HG02973 (cell line): ENCODE results near the gene BCAP29.
"Not testable (repeated sequence)": the region's sequence is repeated elsewhere in the genome, so short reads cannot be mapped to it uniquely, and the experiment has no call there.

Source experiments
- ATAC-seq: cut with Tn5 transposase; IDR thresholded peaks from one replicate; pipeline ENCODE4 v1.9.1; 2021; ENCODE audit warnings: moderate library complexity; ENCODE audit not compliant: unreplicated experiment

Gene BCAP29, protein sequence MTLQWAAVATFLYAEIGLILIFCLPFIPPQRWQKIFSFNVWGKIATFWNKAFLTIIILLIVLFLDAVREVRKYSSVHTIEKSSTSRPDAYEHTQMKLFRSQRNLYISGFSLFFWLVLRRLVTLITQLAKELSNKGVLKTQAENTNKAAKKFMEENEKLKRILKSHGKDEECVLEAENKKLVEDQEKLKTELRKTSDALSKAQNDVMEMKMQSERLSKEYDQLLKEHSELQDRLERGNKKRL

DNA sequence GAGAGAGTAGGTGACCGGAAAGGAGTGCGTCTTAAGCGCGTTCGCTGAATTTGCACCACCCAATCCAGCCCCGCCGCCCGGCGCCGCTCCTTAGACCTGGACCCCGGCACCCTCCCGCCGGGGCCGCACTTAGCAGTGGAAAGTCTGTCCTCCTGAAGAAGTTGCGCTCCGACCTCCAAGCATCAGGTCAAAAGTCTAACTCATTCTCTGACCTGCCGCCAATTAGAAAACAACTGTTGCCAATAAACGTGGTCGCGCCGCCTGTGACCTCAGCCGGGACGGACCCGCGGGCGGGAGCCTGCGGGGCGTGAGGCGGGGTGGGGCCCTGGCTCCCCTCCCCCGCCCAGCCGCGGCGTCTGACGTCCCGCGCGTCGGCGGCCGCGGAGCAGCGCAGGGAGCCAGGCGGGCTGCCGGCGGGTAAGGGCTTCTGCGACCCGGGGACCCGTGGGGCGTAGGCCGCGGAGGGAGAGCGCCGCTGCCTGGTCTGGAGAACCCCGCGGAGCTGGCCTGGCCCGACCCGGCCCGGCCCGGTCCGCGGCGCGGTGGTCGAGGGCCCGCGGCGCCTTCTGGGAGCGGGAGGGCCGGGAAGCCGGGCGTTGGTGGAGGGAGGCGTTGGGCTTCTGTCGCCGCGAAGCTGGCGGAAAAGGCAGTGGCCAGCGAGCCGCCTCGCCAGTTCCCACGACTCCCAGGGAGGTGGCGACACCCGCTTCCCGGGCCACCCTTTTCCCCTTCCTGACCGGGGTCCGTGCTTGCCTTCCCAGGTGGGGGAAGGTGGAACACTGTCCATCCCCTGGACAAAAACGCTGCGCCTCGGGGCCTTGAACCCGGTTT lies at the start of gene BCAP29:
TSS of gene BCAP29 (plus strand) at position 362 of the 831 bp plus-strand sequence. CDS start 527 bp downstream, outside the sequence.
- peak; percentile 87 for ATAC-seq

DNA sequence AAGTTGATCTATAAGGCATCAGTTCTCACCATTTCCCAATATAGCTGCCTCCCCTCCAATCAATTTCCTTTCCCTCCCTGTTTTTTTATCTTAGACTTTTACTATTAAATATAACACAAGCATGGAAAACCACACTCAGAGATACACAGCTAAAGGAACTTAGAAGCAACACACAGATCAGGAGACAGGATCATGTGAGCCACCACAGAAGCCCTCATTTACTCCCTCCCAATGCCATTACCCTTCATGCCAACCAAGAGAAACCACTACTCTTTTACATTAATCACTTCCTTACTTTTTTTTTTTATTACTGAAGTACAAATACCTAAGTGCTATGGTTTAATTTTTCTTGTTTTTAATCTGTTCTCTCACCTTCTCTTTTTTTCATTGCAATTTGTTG lies 49.3 kb upstream of the BCAP29 start:
- no peak for ATAC-seq

DNA sequence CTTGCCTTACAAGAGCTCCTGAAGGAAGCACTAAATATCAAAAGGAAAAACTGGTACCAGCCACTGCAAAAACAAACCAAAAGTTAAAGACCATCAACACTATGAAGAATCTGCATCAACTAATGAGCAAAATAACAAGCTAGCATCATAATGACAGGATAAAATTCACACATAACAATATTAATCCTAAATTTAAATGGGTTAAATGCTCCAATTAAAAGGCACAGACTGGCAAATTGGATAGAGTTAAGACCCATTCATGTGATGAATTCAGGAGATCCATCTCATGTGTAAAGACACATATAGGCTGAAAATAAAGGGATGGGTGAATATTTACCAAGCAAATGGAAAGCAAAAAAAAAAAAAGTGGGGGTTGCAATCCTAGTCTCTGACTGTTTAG lies 45.9 kb upstream of the BCAP29 start:
- ATAC-seq, result no peak

DNA sequence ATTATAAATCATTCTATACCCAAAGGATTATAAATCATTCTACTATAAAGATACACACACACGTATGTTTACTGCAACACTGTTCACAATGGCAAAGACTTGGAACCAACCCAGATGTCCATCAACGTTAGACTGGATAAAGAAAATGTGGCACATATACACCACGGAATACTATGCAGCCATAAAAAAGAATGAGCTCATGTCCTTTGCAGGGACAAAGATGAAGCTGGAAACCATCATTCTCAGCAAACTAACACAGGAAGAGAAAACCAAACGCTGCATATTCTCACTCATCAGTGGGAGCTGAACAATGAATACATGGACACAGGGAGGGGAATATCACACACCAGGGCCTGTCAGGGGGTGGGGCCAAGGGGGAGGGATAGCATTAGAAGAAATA lies 42.8 kb upstream of the BCAP29 start:
- not testable (repeated sequence) for ATAC-seq

DNA sequence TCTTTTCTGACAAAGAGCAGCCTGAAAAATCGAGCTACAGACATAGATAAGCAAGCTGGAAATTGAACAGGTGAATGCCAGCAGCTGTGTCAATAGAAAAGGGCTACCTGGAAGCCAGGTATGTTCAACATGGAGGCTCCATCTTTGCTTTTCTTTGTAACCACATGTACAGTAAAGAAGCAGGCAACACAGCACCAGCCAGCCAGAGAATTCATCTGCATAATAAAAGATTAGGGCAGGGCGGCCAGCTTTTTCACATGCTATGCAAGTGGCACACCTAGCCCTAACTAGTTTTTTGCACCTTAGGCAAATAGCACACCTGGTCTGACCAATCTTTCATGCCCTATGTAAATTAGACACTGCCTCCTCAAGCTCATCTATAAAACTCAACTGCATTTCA lies 42.0 kb upstream of the BCAP29 start:
- no peak for ATAC-seq

DNA sequence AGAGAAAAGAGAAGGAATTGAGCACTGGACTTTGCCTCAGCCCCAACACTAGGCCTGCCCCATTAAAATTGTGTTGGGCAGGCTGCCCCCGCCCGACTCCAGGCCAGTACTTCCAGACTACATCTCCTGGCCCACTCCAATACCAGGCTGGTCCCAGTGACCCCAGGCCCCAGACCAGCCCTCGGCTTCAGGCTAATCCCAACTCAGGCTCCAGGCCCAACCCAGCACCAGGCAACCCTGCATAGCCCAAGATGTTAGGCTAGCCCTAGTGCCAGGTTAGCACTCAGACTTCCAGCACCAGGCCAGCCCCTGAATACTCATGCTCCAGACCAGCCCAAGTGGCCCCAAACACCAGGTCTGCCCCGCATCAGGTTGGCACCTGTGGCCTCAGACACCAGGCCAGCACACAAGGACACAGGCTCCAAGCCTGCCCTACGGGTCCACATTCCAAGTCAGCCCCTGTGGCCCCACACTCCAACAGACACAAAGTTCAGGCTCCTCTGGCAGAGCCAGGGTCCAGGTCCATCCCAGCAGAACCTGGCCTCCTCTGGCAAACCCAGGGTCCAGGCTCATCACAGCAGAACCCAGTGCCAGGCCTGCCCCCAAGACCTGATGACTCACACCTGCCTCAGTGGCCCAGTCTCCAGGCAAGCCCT lies 36.6 kb upstream of the BCAP29 start:
- ATAC-seq, result no peak

DNA sequence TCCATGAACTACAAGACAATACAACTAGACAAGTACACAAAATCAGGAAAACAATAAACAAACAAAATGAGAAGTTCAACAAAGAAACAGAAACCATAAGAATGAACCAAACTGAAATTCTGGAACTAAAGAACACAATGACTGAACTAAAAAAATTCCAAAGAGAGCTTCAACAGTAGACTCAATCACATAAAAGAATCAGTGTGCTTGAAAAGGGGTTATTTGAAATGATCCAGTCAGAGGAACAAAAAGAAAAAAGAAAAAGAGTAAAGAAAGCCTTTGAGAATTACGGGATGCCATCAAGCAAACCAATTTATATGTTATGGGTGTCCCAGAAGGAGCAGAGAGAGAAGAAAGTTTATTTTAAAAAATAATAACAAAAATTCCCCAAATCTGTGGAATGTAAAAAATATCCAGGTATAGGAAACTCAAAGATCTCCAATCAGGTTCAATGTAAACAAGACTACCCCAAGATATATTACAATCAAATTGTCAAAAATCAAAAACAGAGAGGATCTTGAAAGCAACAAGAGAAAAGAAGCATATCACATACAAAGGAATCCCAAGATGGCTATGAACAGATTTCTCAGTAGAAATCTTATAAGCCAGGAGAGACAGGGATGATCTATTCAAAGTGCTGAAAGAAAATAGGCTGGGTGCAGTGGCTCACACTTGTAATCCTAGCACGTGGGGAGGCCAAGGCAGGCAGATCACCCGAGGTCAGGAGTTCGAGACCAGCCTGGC lies 35.0 kb upstream of the BCAP29 start:
- no peak for ATAC-seq

DNA sequence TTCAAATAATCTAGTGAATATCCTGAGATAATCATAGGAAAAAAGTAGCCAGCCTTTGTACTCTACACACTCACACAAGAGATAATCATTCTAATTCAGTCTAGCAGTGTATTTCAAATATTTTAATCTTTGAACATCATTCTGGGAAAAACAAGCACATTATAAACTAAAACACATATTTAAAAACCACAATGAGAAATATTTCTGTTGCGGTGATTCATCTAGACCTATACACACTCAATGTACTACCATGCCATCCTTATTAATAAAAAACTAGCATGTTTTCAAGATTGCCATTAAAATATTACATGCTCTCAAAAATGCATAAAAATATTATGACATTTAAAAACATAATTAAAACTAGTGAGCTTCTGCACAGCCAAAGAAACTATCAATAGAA lies 28.1 kb upstream of the BCAP29 start:
- no peak for ATAC-seq

DNA sequence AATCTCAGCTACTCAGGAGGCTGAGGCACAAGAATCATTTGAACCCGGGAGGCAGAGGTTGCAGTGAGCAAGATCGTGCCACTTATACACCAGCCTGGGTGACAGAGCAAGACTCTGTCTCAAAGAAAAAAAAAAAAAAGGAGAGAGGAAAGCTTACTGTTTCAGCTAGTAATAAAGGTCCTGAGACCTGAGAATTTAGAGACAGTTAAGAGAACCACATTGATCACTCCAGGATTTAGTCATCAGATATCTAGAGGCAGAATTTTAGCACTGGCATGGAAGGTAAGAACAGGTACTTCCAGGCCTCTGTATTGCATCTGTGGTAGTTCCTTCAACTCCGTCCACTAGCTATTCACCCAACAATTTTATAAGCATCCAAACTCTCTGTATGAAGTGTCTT lies 24.2 kb upstream of the BCAP29 start:
- ATAC-seq, result no peak

DNA sequence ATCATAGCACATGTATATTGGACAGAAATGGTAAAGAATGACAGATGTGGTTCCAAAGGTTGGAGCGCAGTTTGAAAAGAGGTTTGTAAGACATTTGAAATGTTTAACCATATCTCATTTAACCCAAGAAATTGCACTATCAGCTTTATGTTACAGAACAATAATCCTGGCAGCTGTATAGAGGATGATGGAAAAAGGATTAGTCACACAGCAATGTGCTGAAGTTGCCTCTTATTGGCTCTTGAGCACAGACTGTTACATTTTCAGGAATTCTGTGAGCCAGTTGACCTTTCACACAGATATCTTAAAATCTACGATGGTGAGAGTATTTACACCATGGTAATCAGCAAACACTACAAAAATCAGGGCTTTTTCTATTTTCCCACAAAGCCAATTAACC lies 20.2 kb upstream of the BCAP29 start:
- ATAC-seq, result no peak

DNA sequence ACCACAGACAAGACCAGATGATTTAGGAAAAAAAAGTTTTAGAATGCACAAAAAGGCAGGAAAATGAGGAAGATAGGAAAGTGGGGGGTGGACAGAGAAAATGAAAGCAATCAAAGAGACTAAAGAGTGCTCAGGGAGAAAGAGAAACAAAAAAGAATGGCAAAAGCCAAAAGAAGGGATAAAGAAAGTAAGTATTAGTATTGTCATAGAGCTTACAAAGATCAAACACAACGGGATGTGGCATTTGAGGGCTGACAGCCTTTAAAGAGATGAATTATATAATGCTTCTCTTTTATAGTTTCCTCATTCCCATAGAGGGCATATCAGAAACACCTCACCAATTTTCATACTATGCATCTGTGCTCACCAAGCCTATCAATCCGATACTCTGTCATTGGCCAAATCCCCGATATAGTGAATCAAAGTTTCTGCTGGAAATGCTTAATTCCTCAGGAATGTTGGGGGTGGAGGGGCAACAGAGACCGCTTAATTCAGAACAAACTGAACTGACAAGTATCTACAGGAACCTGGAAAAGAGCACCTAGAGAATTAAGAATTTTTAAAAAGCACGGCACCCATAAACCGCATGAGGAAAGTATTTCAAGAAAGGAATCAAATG lies 19.0 kb upstream of the BCAP29 start:
- no peak for ATAC-seq

DNA sequence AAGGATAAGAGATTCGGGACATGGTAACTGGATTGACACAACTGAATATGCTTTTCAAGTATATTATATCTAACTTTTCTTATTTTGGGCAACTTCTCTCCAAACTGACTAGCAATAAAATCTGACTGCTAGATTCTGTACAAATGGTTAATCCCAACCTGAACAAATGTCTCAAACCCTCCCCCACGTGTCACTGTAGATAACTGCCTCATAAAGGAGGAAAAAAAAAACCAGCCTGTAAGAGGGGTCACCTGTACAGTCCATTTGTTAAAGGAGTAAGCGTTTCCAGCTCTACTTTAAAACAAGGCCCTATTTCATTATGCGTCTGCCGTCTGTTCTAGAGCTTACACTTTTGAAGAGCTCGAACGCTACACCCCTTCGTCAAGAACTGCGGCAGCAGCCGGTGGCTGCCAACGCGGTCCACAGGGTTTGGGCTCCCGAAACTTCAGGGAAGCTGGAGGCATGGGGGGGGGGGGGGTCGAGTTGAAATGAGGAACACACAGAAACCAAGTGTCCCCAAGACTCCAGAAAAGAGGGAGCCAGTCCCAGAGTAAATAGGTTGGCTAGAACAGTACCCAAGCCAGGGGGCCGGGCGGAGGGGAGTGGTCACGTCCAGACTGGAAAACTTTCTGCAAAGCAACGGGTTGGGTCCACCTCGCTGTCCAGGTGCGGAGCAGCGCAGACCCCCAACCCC lies 16.8 kb upstream of the BCAP29 start:
- peak; percentile 42 for ATAC-seq

DNA sequence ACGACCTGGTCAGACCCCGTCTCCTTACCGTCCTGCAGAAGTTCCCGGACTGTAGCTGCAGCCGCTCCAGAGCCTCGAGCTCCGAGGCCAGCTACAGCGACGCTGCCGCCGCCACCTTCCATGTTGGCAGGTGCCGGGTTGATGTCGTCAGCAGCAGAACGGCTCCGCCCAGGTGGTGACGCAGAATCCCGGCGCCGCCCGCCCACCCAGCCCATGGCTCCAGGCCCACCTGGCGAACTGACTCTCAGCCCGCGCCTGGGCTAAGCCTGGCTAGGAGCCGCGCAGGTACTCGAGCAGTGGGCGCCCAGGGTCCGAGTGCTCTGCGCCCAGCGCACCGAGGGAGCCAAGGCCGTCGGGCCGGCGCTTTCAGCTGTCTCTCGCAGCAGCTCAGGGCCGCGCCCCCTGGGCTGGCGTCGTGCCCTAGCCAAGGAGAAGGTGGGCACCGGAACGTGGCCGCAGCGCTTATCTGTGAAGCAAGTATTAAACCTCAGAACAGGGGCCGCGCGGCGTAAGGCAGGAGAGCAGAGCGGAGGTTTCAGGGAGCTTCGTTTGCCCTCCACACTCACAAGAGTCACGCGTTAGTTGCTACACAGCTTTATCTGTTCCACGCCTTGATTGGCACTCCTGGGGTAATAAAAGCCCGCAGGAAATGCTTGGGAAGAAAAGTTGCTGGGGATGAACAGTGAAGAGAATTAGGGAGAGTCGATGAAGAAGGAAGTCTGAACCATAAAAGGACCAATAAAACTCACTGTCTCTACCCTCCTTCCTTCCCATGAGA lies 16.1 kb upstream of the BCAP29 start, which contains the start of the genes COG5 and DUS4L:
TSS of gene COG5 (minus strand) at position 146 of the 778 bp plus-strand sequence. CDS start at position 122, 24 bp downstream.
TSS of gene DUS4L (plus strand) at position 197 of the 778 bp plus-strand sequence. CDS start 3,100 bp downstream, outside the sequence.
- ATAC-seq, result peak; percentile 94

DNA sequence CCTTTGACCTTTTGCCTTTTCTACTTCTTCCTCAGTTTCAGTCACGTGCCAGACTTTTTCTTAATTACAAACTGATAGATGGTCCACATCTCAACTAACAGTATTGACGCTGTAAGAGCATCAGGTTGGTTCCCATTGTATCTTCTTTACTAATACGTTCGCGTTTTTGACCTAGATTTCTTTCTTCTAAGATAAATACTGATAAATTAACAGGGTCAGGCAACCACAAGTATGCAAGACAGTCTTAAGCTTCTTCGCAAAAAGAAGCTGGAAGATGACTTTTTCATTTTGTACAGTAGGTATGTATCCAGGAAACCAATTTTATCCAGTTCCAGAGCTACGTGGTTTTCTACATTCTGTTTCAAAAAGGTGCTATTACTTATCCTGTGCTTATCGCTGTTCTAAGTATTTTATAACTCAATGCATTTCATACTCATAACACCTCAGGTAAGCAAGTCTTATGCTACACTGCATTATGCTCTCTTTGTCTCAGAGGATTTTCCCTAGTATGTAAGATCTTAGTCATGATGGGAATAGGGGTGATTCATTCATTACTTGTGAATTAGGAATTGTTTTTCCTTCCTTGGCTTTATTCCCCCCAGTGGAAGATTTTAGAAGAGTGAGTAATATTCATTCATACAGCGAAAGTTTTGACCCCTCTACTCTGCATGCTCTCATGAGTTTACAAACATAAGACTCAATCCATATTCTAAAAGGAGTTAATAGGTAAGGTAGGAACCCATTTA lies 15.3 kb upstream of the BCAP29 start:
- ATAC-seq, result no peak

DNA sequence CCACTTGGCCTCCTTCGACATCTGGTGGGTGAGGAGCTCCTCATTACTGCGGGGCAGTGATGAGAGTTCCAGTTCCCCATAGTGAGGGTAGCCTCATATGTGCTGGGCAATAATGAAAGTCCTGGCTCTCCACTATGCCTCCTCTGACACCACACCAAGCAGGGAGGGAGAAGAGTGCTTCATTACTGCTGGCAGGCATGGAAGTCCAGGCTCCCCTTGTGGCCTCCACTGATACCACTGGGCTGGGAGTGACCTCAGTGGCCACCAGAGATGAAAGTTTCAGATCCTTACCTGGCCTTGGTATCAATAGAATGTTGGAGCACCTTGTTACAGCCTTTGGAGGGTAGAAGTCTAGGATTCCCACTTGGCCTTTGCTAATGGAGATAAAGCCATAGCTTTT lies 9.7 kb upstream of the BCAP29 start:
- ATAC-seq, result no peak

DNA sequence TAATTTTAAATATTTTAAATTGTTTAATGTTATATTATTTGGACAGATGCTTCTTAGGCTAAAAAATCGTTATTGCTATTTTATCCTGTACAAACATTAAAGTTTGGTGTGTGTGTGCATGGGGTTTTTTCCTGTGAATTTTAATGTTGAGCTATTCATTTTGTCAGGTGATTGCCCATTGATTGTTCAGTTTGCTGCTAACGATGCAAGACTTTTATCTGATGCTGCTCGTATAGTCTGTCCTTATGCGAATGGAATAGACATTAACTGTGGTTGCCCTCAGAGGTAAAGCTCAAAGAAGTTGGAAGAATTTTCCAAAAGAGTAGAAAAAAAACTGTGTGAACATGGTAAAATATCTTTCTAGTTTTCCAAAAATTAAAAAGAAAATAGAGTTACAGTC lies 6.5 kb upstream of the BCAP29 start:
- no peak for ATAC-seq

DNA sequence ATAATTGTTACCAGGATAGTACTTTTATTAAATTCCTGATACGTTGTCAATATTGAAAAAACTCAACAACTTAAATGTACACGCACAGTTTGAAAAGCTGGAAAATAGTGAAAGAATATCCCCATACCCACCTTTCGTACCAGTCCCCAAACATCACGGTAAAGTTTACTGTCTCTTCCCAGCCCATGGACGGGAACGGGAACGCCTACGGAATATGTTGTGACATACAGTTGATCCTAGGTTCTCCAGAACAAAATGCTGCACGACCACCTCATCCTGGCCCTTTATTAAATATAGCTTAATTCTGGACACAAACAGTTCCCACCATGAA lies 527 bp upstream of the BCAP29 start:
- ATAC-seq, result no peak

DNA sequence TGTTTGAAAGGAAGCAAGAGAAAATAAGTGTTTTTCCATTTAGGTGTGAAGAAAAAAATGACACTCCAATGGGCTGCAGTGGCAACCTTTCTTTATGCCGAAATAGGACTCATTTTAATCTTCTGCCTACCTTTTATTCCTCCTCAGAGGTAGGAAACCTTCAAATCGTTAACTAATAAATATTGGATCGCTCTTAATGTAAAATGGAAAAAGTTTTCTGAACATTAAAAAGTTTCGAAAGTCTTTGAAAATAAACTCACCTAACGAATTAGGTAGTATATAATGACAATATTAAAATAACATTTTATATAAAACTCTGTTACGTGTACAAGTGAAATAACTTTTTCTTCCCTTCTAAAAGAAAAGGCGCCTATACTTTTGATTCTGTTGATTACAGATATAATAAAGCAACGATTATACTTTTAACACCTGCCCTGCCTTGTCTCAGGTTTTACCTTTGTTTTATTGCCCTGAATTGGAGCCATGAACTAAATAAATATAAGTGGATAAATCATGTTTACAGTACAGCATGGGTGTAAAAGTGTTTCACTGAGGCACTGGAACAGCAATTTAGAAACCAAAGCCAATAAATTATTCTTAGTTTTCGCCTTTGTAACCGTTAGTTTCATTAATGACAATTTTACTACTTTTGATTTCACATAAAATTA lies 804 bp downstream of the BCAP29 start:
- ATAC-seq, result no peak
